ENCODE data around the gene ABCC3. TPM values are rescaled to one million over a fixed set of nuclear protein-coding genes. Genes with fewer than 3 reads are reported as not detected.
"Not testable (repeated sequence)": the region's sequence is repeated elsewhere in the genome, so short reads cannot be mapped to it uniquely, and the experiment has no call there.

Gene ABCC3
- total and polyA plus RNA-seq, 4 donors = 9.9 to 145 (median 40.3) TPM

GRCh38 chr17:50697062-50697461, 62.4 kb downstream of the ABCC3 start:
- H3K27ac ChIP-seq (ENCODE audit: low read depth in 1 of 2, low read length in 2 of 2) = no peak overlapping the region
- H3K27me3 ChIP-seq (ENCODE audit: control insufficient read depth in 1 of 2, insufficient read depth in 2 of 2, low read length in 1 of 2) = no peaks in the 10 kb centered on the region
- intact Hi-C loops (cut with DNase I) = loop anchor here (2.0 to 5.0 kb wide), 4 partner anchors 65 to 146 kb away; partner anchors contain the start of gene ABCC3 (in 1 of the 2)
- peaks cover 9 to 11% of the 10 kb centered on the region in 2 donors for H3K36me3 ChIP-seq (ENCODE audit: control insufficient read depth in 1 of 2, insufficient read depth in 2 of 2, low read length in 1 of 2)
- no peak overlapping the region for H3K4me3 ChIP-seq (ENCODE audit: low read length in 2 of 2)
- H3K4me1 ChIP-seq (ENCODE audit: control insufficient read depth in 1 of 2, insufficient read depth in 2 of 2, low read length in 2 of 2) = peaks cover 0 to 11% of the 10 kb centered on the region in 2 donors
- H3K9me3 ChIP-seq (ENCODE audit: control insufficient read depth, low read length) = no peaks in the 10 kb centered on the region
- DNase-seq (no peak), ATAC-seq (ENCODE audit: low FRiP score) (no peak)
- 85 to 86% methylated on average over 3 of the region's 3 CpGs for WGBS, 2 donors

- Histone ChIP-seq H3K9me3 (ENCODE audit: control insufficient read depth, low read length) (no peaks in the 10 kb centered on the region), H3K4me3 (ENCODE audit: low read length in 2 of 2) (no peak overlapping the region), H3K36me3 (ENCODE audit: control insufficient read depth in 1 of 2, insufficient read depth in 2 of 2, low read length in 1 of 2) (peaks cover 9 to 11% of the 10 kb centered on the region in 2 donors), H3K27ac (ENCODE audit: low read depth in 1 of 2, low read length in 2 of 2) (no peak overlapping the region), H3K4me1 (ENCODE audit: control insufficient read depth in 1 of 2, insufficient read depth in 2 of 2, low read length in 2 of 2) (peaks cover 0 to 4% of the 10 kb centered on the region in 2 donors), H3K27me3 (ENCODE audit: control insufficient read depth in 1 of 2, insufficient read depth in 2 of 2, low read length in 1 of 2) (no peaks in the 10 kb centered on the region)
- intact Hi-C loops (cut with DNase I) = loop anchor here (2.0 to 5.0 kb wide), 4 partner anchors 65 to 147 kb away; partner anchors contain the start of gene ABCC3 (in 1 of the 2)
- no peak for DNase-seq
- WGBS, 2 donors = 23 to 33% methylated on average over 3 of the region's 3 CpGs
- ATAC-seq (ENCODE audit: low FRiP score) = no peak
Observed at GRCh38 chr17:50697663-50698272, 63.1 kb downstream of the ABCC3 start.

DNA sequence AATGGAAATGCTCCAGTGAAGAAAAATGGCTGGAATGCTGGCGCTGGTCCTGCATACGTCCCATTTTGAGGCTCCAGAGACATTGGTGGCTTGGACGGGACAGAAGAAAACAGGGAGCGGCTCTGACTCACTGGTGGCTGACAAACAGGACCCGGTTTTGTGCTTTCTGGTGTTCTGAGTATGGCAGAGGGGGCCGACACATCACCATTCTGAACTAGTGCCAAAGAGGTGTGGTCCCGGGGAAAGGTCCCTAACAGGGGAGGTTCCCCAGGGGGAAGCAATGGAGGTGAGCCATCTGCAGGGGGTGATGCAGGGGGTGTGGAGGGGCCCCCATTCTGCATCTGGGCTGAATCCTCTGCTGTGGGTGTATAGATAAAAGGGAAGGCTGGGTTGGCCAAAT, 64.7 kb downstream of the ABCC3 start:
- intact Hi-C loops (cut with DNase I) = loop anchor here in 1 of 2 donors (5.0 kb wide), 2 partner anchors 67 to 147 kb away; partner anchors contain the start of gene ABCC3
- Histone ChIP-seq H3K27me3 (ENCODE audit: control insufficient read depth in 1 of 2, insufficient read depth in 2 of 2, low read length in 1 of 2) (no peaks in the 10 kb centered on the region), H3K4me3 (ENCODE audit: low read length in 2 of 2) (no peak overlapping the region), H3K36me3 (ENCODE audit: control insufficient read depth in 1 of 2, insufficient read depth in 2 of 2, low read length in 1 of 2) (peaks cover 9 to 11% of the 10 kb centered on the region in 2 donors), H3K9me3 (ENCODE audit: control insufficient read depth, low read length) (no peaks in the 10 kb centered on the region), H3K27ac (ENCODE audit: low read depth in 1 of 2, low read length in 2 of 2) (no peak overlapping the region), H3K4me1 (ENCODE audit: control insufficient read depth in 1 of 2, insufficient read depth in 2 of 2, low read length in 2 of 2) (no peaks in the 10 kb centered on the region)
- DNase-seq (no peak), ATAC-seq (ENCODE audit: low FRiP score) (no peak)
- 65 to 66% methylated on average over 7 of the region's 7 CpGs for WGBS, 2 donors

DNA sequence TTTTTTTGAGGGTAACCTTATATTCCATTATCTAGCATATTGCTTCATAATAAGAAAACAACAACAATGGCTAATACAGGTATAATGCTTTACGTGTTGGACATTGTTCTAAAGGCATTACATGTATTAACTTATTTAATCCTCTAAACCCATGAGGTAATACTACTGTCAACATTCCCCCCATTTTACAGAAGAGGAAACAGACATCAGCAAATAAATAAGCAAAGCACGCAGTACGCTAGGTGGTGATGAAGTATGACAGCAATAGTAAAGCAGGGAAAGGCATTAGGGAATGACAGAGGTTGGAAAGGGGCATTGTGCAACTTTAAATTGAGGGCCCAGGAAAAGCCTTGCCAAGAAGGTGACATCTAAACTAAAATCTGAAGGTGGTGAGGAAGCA, 68.5 kb downstream of the ABCC3 start:
- H3K4me1 ChIP-seq (ENCODE audit: control insufficient read depth in 1 of 2, insufficient read depth in 2 of 2, low read length in 2 of 2) = no peaks in the 10 kb centered on the region
- no peak overlapping the region for H3K27ac ChIP-seq (ENCODE audit: low read depth in 1 of 2, low read length in 2 of 2)
- ATAC-seq (ENCODE audit: low FRiP score) (no peak), DNase-seq (no peak)
- WGBS, 2 donors = 79 to 80% methylated on average over 3 of the region's 3 CpGs
- no peaks in the 10 kb centered on the region for H3K27me3 ChIP-seq (ENCODE audit: control insufficient read depth in 1 of 2, insufficient read depth in 2 of 2, low read length in 1 of 2)
- H3K4me3 ChIP-seq (ENCODE audit: low read length in 2 of 2) = no peak overlapping the region
- peaks cover 0 to 5% of the 10 kb centered on the region in 2 donors for H3K36me3 ChIP-seq (ENCODE audit: control insufficient read depth in 1 of 2, insufficient read depth in 2 of 2, low read length in 1 of 2)
- intact Hi-C loops (cut with DNase I) = no loop called here
- no peaks in the 10 kb centered on the region for H3K9me3 ChIP-seq (ENCODE audit: control insufficient read depth, low read length)

DNA sequence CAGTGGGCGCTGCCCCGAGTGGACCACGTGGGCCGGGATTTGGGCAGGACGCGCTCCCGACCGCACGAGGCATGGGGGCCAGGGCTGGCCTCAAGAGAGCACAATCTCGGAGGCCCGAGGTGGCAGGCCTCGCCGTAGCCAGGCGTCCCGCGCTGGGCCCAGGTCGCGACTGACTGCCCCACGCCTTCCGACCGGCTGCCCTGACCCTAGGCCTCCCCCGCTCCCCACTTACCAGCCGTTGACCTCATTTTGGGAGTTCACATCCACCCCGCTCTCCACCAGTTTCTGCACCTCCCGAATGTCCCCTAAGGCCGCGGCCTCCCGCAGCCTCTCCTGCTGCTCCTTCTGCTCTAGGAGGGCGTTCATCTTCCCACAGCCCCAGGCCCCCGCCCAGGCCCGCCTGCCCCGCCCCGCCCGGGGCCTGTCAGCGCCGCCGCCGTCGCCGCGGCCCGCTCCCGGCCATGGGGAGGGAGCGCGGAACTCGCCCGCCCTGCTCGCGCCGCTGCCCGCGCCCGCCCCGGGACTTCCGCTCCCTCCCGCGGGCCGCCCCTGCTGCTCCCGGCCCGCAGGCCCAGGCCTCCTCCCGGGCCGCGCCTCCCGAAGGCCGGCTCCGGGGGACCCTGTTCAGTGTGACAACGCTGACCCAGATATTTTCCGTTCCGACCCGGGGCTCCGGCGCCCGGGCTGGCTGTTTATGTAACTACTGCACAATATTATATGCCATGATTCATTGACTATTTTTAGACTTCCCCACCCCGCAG, 72.8 kb downstream of the ABCC3 start, which contains the start of gene ANKRD40:
TSS of gene ANKRD40 (minus strand) at position 626 of the 761 bp plus-strand sequence. CDS start at position 366, 260 bp downstream.
- ATAC-seq (ENCODE audit: low FRiP score) (peak; percentile 93), DNase-seq (peak; percentile 94 to 95)
- Histone ChIP-seq H3K4me1 (ENCODE audit: control insufficient read depth in 1 of 2, insufficient read depth in 2 of 2, low read length in 2 of 2) (no peaks in the 10 kb centered on the region), H3K4me3 (ENCODE audit: low read length in 2 of 2) (peak within 1 kb of the TSS; percentile 71 to 73), H3K9me3 (ENCODE audit: control insufficient read depth, low read length) (no peaks in the 10 kb centered on the region), H3K27me3 (ENCODE audit: control insufficient read depth in 1 of 2, insufficient read depth in 2 of 2, low read length in 1 of 2) (no peaks in the 10 kb centered on the region), H3K36me3 (ENCODE audit: control insufficient read depth in 1 of 2, insufficient read depth in 2 of 2, low read length in 1 of 2) (no peaks in the 10 kb centered on the region), H3K27ac (ENCODE audit: low read depth in 1 of 2, low read length in 2 of 2) (peak within 1 kb of the TSS; percentile 96 to 98)
- intact Hi-C loops (cut with DNase I) = loop anchor here in 1 of 2 donors (1.0 kb wide), 1 partner anchor 12 kb away; the partner anchor contains the start of gene LUC7L3
- 0% methylated on average over 35 to 74 of the region's 74 CpGs for WGBS, 2 donors

DNA sequence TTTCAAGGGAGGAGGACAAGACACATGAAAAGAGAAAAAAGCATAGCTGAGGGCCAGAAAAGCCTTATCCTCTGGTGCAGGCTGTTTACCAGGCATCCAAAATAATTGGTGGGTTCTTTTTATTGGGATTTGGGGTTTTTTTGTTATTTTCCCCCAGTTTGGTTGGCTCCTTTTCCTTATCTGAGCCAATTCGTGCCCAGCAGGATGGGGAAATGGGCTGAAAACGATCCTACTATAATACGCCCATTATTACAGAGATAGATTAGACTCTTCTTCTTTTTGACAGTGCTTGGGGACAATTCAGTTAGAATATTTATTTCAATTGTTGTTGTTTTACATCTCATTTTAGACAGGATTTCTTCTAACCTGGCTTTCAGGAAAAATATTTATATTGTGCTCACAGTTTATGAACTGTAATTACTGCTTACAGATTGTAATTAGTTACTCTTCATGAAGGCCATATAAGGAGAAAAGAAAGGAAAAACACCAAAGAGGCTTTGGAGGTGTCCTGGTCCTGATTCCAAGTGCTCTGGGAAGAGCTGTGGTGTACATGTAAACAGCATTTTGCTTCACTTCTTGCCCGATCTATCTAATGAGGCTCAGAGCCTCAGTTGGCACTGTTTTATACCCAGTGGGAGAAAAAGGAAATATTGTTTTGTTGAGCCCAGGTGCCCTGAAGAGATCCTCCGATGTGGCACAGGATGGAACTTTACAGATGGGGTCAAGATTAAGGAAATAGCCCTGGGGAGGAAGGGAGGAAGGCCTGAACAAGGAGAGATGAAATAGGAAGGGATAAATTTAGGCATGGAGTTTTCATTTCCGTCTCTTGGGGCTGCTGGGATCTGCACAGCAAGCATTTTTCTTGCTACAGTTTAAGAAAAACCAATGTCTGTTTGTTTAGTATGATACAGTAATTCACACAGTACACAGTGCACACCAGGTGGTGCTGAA, 73.6 kb downstream of the ABCC3 start:
- Histone ChIP-seq H3K36me3 (ENCODE audit: control insufficient read depth in 1 of 2, insufficient read depth in 2 of 2, low read length in 1 of 2) (no peaks in the 10 kb centered on the region), H3K27ac (ENCODE audit: low read depth in 1 of 2, low read length in 2 of 2) (peak overlapping the region; percentile 96 to 98), H3K4me1 (ENCODE audit: control insufficient read depth in 1 of 2, insufficient read depth in 2 of 2, low read length in 2 of 2) (no peaks in the 10 kb centered on the region), H3K9me3 (ENCODE audit: control insufficient read depth, low read length) (no peaks in the 10 kb centered on the region), H3K27me3 (ENCODE audit: control insufficient read depth in 1 of 2, insufficient read depth in 2 of 2, low read length in 1 of 2) (no peaks in the 10 kb centered on the region), H3K4me3 (ENCODE audit: low read length in 2 of 2) (peak overlapping the region in 1 of 2 donors; percentile 50)
- 2 to 3% methylated on average over 6 of the region's 6 CpGs for WGBS, 2 donors
- peak; percentile 37 for ATAC-seq (ENCODE audit: low FRiP score)
- intact Hi-C loops (cut with DNase I) = loop anchor here in 1 of 2 donors (1.0 kb wide), 1 partner anchor 11 kb away; the partner anchor contains the start of gene LUC7L3
- DNase-seq = no peak

DNA sequence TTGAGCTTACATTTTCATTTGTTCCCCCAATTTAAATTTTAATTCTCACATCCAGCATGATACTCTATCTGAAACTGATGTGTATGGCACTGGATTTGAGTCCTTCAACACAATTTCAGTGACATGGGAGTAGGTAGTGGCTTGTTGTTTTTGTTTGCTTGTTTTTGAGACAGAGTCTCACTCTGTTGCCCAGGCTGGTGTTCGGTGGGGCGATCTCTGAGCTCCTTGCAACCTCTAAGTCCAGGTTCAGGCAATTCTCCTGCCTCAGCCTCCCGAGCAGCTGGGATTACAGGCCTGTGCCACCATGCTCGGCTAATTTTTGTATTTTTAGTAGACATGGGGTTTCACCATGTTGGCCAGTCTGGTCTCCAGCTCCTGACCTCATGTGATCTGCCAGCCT, 74.4 kb downstream of the ABCC3 start:
- DNase-seq; intact Hi-C loops (cut with DNase I); ATAC-seq (ENCODE audit: low FRiP score); H3K27me3 ChIP-seq (ENCODE audit: control insufficient read depth in 1 of 2, insufficient read depth in 2 of 2, low read length in 1 of 2); H3K36me3 ChIP-seq (ENCODE audit: control insufficient read depth in 1 of 2, insufficient read depth in 2 of 2, low read length in 1 of 2); H3K4me3 ChIP-seq (ENCODE audit: low read length in 2 of 2); H3K9me3 ChIP-seq (ENCODE audit: control insufficient read depth, low read length); H3K4me1 ChIP-seq (ENCODE audit: control insufficient read depth in 1 of 2, insufficient read depth in 2 of 2, low read length in 2 of 2): not testable (repeated sequence)
- peak overlapping the region; percentile 96 to 98 for H3K27ac ChIP-seq (ENCODE audit: low read depth in 1 of 2, low read length in 2 of 2)
- 83 to 89% methylated on average over 4 of the region's 4 CpGs for WGBS, 2 donors

DNA sequence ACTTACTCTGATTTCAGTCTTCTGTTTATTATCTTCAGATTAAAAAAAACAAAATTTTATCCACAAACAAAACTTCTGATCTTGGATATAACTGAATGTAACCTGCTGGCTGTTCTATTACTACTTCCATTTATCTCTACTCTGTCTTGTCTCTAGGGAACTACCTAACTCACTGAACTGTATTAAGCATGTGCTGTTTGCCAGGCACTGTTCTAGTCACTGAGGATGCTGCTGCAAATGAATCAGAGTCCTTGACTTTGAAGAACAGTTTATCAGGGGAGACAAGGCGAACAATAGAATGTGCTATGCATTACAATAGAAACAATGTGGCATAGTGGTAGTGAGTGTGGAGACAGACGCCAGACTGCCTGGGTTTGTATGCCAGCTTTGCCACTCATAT, 75.3 kb downstream of the ABCC3 start:
- Histone ChIP-seq H3K27me3 (ENCODE audit: control insufficient read depth in 1 of 2, insufficient read depth in 2 of 2, low read length in 1 of 2) (no peaks in the 10 kb centered on the region), H3K9me3 (ENCODE audit: control insufficient read depth, low read length) (no peaks in the 10 kb centered on the region), H3K36me3 (ENCODE audit: control insufficient read depth in 1 of 2, insufficient read depth in 2 of 2, low read length in 1 of 2) (no peaks in the 10 kb centered on the region), H3K27ac (ENCODE audit: low read depth in 1 of 2, low read length in 2 of 2) (no peak overlapping the region), H3K4me1 (ENCODE audit: control insufficient read depth in 1 of 2, insufficient read depth in 2 of 2, low read length in 2 of 2) (no peaks in the 10 kb centered on the region), H3K4me3 (ENCODE audit: low read length in 2 of 2) (no peak overlapping the region)
- no peak for DNase-seq
- ATAC-seq (ENCODE audit: low FRiP score) = no peak
- 86 to 88% methylated on average over 2 of the region's 2 CpGs for WGBS, 2 donors
- intact Hi-C loops (cut with DNase I) = no loop called here

All from aorta (tissue), 5 donors.